Nephron progenitor cell (in vitro differentiated cells): ENCODE results near the gene NR3C2.

Experiments
- DNase-seq: peaks from one replicate; pipeline ENCODE4 v3.0.0; 2021
- H3K27ac Mint-ChIP-seq: 2 replicates; pipeline ENCODE4 v1.8.0; 2021; ENCODE audit warnings: mild to moderate bottlenecking, moderate library complexity, mixed read lengths
- H3K27me3 Mint-ChIP-seq: 2 replicates; pipeline ENCODE4 v1.8.0; 2021; ENCODE audit warnings: mild to moderate bottlenecking, low read depth, mixed read lengths; ENCODE audit not compliant: poor library complexity
- H3K36me3 Mint-ChIP-seq: 2 replicates; pipeline ENCODE4 v1.8.0; 2021; ENCODE audit warnings: low read depth, mixed read lengths
- H3K4me1 Mint-ChIP-seq: 2 replicates; pipeline ENCODE4 v1.8.0; 2021; ENCODE audit warnings: mixed read lengths
- H3K4me3 Mint-ChIP-seq: 2 replicates; pipeline ENCODE4 v1.8.0; 2021; ENCODE audit warnings: mild to moderate bottlenecking, moderate library complexity, mixed read lengths
- H3K9me3 Mint-ChIP-seq: 2 replicates; pipeline ENCODE4 v1.8.0; 2021; ENCODE audit warnings: mild to moderate bottlenecking, moderate library complexity, mixed read lengths
- TF ChIP-seq, protein P1 (sequence below): fragments of 200-600 bp; sonication (generic); IDR thresholded peaks from 2 replicates; pipeline ENCODE4 v1.5.0; 2021; ENCODE audit warnings: antibody characterized with exemption

Gene NR3C2

DNA sequence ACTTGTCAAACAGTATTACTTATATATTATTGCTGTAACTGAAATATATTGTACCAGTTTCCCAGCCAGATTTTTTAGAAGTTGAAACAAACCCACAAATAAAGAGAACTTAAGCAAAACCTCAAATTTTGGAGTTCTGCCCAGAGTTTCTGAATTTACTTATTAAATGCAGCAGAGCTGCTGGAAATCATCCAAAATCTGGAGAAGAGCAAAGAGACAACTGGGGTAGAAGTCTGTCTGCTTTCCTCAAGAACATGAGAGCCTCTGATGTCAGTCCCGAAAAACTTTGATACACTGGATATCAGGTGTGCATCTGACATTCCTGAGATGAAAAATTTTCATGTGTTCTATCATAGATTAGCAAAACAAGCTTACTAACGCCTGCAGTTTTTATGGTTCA, 325.9 kb downstream of the NR3C2 start:
- H3K4me3 Mint-ChIP-seq = no peak overlapping the region
- no peaks in the 10 kb centered on the region for H3K9me3 Mint-ChIP-seq
- no peak overlapping the region for H3K27ac Mint-ChIP-seq
- TF ChIP-seq, protein P1, sequence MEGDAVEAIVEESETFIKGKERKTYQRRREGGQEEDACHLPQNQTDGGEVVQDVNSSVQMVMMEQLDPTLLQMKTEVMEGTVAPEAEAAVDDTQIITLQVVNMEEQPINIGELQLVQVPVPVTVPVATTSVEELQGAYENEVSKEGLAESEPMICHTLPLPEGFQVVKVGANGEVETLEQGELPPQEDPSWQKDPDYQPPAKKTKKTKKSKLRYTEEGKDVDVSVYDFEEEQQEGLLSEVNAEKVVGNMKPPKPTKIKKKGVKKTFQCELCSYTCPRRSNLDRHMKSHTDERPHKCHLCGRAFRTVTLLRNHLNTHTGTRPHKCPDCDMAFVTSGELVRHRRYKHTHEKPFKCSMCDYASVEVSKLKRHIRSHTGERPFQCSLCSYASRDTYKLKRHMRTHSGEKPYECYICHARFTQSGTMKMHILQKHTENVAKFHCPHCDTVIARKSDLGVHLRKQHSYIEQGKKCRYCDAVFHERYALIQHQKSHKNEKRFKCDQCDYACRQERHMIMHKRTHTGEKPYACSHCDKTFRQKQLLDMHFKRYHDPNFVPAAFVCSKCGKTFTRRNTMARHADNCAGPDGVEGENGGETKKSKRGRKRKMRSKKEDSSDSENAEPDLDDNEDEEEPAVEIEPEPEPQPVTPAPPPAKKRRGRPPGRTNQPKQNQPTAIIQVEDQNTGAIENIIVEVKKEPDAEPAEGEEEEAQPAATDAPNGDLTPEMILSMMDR = no peak
- DNase-seq = no peak
- no peaks in the 10 kb centered on the region for H3K27me3 Mint-ChIP-seq
- H3K36me3 Mint-ChIP-seq = no peaks in the 10 kb centered on the region
- H3K4me1 Mint-ChIP-seq = no peaks in the 10 kb centered on the region

DNA sequence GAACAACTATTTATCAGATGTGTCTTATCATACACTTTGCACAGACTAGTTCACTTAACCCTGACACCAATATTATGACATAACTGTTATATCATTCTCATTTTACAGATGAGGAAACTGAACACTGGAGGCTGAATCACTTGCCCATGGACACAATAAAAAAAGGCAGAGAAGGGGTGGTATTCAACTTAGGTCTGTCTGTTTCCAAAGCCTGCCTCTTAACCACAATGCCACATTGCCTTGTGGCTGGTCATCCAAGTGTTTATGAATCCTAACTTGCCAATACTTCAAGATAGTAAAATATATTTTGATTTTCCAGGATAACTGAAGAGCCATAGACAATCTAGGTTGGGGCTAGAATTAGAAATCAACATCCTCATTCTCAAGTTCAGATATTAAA, 327.8 kb downstream of the NR3C2 start:
- H3K9me3 Mint-ChIP-seq = no peaks in the 10 kb centered on the region

DNA sequence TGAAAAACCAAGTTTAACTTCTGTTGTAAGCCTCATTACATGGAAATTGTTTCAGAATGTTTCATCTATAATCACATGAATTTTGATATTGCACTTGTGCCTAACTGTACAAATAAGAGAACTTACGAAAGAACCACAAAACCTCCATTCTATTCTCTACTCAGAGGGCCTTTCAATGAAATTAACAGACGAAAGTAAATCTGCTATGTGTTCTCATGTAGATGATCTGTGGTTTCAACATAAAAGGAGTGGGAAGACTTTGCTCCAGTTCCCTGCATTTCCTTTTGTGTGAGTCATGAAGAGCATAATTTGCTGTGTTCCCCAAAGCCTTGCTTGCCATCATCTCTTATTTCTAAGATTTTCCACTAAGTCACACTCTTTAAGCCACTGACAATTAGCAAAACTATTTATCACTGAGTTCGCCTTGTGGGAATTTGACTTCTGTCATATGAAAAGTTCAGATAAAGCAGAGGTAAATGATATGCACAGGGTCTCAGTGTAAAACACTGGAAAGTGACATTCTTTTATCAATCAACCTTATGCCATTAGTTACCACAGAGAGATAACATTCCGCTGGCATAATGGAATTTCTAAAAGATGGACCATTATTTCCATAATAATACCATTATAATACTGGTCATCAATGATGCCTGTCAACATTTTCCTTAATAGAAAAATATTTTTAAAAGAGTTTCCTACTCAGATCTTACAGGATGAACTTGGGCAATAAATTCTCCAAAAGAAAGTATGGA, 329.8 kb downstream of the NR3C2 start:
- DNase-seq = no peak
- no peak overlapping the region for H3K4me3 Mint-ChIP-seq
- TF ChIP-seq, protein P1 = no peak
- no peaks in the 10 kb centered on the region for H3K4me1 Mint-ChIP-seq
- peaks cover 4% of the 10 kb centered on the region for H3K36me3 Mint-ChIP-seq
- H3K9me3 Mint-ChIP-seq = peaks cover 4% of the 10 kb centered on the region
- peaks cover 3% of the 10 kb centered on the region for H3K27me3 Mint-ChIP-seq
- no peak overlapping the region for H3K27ac Mint-ChIP-seq

More for the DNA sequence above, 327.8 kb downstream of the NR3C2 start:
- H3K27me3 Mint-ChIP-seq = peaks cover 3% of the 10 kb centered on the region
- no peaks in the 10 kb centered on the region for H3K36me3 Mint-ChIP-seq
- no peak overlapping the region for H3K27ac Mint-ChIP-seq
- DNase-seq = no peak
- no peaks in the 10 kb centered on the region for H3K4me1 Mint-ChIP-seq
- no peak overlapping the region for H3K4me3 Mint-ChIP-seq
- TF ChIP-seq, protein P1 = no peak

- peaks cover 26% of the 10 kb centered on the region for H3K9me3 Mint-ChIP-seq
- TF ChIP-seq, protein P1 = no peak
- H3K4me1 Mint-ChIP-seq = no peaks in the 10 kb centered on the region
- peaks cover 3% of the 10 kb centered on the region for H3K27me3 Mint-ChIP-seq
- no peak overlapping the region for H3K4me3 Mint-ChIP-seq
- no peak overlapping the region for H3K27ac Mint-ChIP-seq
- DNase-seq = no peak
- peaks cover 26% of the 10 kb centered on the region for H3K36me3 Mint-ChIP-seq
These were observed 332.0 kb downstream of the NR3C2 start for GRCh38 chr4:148110169-148110568.

DNA sequence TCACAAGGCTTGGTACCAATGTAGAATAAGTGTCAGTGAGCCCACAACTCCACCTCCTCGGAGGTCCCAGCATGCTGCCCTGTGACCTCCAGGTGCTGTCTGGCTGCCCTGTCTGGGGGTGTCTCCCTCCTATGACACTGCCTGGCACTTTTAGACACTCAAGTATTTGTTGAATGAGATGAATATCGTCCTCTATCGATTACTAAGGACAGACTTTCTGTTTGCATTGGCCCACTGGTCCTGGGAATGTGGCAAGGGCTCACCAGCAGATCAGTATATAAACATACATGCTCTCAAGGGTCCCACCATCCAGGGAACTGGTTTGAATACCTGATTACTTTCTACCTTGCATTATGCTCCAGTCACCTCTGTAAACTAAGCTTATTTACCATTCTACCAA, 333.0 kb downstream of the NR3C2 start:
- Mint-ChIP-seq H3K36me3 (peaks cover 30% of the 10 kb centered on the region), H3K27ac (no peak overlapping the region), H3K27me3 (peaks cover 3% of the 10 kb centered on the region), H3K4me3 (no peak overlapping the region), H3K9me3 (peaks cover 31% of the 10 kb centered on the region), H3K4me1 (no peaks in the 10 kb centered on the region)
- TF ChIP-seq, protein P1 = no peak
- no peak for DNase-seq

GRCh38 chr4:148108766-148109165, 333.4 kb downstream of the NR3C2 start:
- no peak for DNase-seq
- peaks cover 31% of the 10 kb centered on the region for H3K9me3 Mint-ChIP-seq
- no peaks in the 10 kb centered on the region for H3K4me1 Mint-ChIP-seq
- no peak overlapping the region for H3K27ac Mint-ChIP-seq
- no peak overlapping the region for H3K4me3 Mint-ChIP-seq
- H3K27me3 Mint-ChIP-seq = peaks cover 3% of the 10 kb centered on the region
- peaks cover 34% of the 10 kb centered on the region for H3K36me3 Mint-ChIP-seq
- TF ChIP-seq, protein P1 = no peak
